GM19328 (cell line): ENCODE data around the gene CHCHD6.
A peak's percentile ranks its signal among the peaks of the same experiment; 100 is the strongest.

Experiments used
- ATAC-seq: cut with Tn5 transposase; IDR thresholded peaks from one replicate; pipeline ENCODE4 v1.9.1; 2021; ENCODE audit warnings: mild to moderate bottlenecking, moderate library complexity; ENCODE audit not compliant: unreplicated experiment

CHCHD6 gene

DNA sequence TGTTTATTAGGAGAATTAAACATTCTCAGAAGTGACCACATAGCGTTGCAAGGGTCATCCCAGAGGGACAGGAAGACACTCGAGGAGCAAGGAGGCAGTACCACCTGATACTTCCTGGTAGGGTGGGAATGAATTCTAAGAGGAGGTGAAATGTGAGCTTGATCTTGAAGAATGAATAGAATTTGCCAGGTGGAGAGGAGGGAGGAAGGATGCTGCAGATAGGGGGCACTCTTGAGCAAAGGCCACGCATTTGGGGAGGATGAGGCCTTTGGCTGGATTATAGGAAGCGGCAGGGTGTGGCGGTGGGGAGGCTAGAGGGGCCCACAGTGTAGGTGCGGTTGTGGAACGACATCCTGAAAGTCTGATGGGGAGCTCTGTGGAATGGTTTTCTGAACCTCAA lies 33.5 kb downstream of the CHCHD6 start:
- no peak for ATAC-seq

DNA sequence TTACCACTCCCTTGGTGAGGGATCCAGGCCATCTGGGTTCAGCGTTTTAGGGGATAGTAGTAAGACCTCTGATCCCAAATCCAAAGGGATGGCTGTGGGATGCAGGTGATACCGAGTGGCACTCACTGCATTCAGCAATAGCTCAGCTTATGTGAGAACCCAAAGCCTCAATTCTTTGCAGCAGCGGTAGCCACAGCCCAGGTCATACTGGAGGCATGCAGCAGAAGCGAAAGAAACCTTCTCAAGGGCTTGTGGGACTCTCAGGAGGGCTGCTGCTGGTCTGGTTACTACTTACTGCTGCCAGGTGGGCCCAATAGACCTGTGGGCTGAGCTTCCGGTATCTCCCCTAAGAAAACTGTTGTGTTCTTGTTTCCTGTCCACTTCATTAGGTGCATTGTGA lies 38.0 kb downstream of the CHCHD6 start:
- ATAC-seq: no peak

DNA sequence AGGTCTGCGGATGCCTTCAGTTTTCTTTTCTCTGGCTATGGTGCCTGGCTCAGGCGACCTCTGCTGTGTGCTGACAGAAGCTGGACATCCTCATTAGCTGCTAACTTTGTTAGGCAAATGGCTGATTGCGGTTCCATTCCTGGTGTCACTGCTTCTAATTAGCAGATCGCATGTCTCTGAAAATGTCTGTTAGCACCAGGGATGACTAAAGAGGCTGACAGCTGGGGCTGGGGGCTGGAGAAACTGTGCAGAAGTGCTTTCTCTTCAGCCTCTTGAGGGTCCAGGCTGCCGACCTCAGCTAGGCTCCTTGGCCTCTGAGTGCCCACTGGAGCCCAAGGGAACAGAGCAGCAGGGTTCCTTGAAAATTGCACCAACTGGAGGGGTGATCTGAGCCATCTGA lies 39.3 kb downstream of the CHCHD6 start:
- no peak for ATAC-seq

DNA sequence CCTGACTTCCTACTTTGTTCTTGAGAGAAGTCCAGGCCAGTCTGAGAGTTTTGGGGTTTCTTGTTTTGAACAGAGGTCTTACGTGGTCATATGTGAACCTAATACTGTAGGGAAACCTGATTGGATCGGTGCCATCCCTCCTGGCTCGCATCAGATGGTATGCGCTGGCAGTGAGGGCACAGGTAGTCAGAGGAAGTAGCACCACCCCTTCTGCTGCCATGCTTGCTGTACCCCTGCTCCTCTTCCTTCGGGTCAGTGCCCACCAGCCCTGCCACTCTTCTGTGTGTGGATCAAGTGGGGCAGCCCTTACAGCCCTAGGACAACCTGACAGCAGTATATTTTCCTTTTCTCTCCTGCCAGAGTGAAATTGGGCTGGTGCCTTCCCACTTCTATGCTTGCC lies 39.7 kb downstream of the CHCHD6 start:
- no peak for ATAC-seq

DNA sequence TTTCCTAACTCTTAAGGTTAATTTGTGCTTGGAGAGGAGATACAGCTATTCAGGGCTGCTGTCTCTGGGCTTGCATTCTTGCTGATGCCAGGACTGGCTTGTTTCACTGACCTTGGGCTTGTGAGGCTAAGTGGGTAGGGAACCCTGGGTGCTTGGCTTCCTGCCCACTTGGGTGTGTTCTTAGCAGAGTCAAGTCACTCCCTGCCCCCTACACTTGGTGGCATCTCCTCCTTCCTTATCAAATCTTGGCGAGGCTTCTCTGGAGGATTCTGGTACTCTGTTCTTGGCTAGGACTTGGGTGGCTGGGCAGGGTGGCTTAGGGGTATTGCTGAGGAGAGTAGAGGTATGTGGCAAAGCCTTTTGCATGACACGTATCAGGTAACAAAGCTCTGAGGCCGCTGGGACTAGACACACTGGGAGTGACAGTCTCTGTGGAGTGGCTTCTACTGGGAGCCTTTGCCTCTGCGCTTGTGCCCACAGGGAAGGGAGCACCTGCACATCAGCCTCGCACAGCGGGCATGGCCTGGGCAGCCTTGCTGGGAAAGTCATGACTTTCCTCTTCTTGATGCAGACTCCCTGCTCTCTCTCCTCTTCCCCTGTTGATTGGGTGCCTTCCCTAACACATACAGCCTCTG lies 41.8 kb downstream of the CHCHD6 start:
- no peak for ATAC-seq

DNA sequence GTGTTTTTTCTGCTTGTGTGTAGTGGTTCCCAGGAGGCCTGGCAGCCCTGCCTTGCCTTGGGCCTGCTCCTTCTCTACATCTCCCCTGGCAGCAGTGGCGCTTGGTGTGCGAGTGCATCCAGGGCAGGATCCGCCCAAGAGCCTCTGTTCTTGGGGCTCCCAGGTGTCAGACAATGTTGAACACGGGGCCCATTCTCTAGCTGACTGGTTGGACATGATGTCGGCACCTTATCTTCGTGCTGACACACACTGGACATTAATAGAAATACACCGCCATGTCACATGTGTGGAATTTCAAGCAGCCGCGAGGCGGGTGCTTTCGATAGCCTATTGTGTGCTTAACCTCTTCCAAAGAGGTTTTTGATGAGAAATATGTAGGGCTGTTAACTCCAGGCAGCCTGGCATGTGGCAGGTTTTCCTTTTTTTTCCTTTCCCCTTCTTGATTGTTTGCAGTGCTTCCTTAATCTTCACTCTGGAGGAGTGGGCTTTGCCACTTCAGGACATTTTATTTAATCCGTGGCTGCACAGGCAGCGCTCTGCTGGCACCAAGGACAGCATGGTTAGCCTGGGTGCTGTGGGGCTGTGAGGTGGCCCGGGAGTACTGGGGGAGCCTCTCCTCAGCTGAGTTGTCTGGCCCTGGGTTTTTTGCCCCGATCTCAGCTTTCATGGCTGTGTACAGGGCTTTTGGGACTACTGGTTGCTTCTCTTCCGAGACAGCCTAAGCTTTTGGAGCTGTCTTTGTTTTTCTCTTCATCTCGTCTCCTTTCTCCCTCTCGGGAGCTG lies 42.5 kb downstream of the CHCHD6 start:
- no peak for ATAC-seq

DNA sequence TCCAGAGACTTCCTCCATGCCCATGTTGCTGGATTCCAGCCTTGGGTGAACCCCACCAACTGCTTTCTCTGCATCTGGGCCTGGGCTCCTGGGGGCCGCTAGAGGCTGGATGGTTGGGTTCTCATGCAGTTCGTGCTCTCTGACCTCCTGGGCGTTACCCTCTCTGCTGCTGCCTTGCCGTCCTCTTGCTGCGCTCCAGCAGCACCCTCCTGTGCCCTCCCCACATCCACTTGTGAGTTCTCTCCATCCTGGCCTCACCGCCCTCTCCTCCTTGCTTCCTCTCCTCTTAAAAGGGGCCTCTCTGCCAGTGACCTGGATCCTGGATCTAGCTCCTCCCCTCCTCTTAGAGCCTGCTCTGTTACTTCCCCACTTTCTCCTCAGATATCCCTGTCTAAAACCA lies 43.7 kb downstream of the CHCHD6 start:
- no peak for ATAC-seq

DNA sequence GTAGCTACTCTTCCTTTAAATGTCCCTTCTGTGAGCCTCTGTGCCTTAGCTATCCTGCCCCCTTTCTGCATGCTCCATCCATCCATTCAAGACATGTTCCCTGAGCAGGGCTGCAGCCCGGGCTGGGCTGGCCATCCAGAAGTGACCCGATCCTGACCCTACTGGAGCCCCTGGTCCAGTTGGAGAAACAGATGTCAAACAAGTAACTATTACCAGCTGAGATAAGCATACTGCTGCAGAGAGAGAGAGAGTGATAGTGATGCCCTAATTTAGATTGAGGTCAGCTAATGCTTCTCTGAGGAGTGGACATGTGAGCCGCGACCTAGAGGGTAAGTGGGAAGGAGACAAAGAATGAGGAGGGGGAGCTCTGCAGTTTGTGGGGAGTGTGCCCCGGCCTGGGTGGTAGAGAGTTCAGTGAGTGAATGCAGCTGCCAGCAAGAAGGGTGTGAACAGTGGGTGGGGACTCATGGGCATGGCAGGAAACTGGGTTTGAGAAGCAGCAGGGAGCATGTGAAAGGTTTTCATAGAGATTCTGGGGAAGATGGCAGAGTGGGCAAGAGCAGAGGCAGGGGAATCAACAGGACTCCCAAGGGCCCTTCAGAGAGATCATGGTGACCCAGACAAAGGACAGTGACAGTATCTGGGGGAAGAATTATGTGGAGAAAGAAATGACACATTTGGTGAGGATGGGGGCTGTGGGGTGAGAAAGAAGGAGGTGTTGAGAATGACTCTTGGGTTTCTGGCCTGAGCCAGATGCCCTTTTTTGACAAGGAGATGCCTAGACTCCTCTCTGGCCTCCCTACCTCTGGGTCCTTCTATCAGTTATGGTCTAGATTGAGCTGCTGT lies 44.9 kb downstream of the CHCHD6 start:
- no peak for ATAC-seq

DNA sequence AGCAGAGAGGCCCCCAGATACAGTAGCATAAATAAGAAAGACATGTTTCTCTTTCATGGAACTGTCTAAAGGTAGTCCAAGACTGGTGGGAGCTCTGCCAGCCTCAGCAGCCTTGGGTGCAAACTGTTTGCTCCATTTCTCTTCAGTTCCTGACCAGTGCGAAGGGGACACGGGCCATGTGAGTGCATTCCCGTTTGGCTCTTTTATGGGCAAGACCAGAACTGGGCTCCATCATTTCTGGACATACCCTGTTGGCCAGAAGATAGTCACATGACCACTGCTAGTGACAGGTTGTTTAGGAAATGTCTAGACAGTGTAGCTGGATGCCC lies 45.5 kb downstream of the CHCHD6 start:
- ATAC-seq: no peak

DNA sequence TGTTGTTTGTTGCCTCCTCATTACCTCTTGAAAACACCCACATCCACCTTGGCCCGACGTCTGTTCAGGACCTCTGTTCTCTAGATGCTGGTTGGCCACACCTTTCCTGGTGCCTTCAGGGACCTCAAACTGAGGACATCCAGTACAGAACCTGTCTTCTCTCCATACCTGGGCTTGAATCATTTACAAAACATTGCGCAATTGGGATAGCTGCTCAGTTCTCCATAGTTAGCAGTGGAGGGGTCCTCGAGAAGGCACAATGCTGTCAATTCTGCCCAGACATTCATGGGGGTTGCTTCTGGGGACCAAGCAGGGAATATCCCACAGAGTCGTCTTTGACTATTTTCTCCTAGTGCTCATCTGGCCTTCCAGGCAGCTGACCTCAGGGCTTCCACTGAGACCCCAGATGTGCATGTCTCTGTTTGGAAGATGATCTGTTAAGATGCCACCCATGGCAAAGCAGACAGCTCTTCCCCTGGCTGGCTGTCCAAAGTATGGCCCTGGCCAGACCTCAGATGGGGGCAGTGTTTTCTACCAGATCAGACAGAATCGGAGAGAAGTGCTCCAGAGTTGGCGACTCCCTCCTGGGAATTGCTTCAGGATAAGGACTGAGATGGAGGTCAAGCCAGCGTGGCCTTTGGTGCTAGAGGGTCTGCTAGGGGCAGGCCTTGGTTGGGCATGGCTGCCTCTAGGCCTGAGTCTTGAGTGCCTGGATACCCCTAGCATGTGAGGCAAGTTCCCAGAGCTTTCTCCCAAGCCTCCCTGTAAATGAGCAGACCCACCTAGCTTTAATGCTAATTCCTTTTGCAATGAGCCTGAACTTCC lies 46.1 kb downstream of the CHCHD6 start:
- ATAC-seq: no peak

DNA sequence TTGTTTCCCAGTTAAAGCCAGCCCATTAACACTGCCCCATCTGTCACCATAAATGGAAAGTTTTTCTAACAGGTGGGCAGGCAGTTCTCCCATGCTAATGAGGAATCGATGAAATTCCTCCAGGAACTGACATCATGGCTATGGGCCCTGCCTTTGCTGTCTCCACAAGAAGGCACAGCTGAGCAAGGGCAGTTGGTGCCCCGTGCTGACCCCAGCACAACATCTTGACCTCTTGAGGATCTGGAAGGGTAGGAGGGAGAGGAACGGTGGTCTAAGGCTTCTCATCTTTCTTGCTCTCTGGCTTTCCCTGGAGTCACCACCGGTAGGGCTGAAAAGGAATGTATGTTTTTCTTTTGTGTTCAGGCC lies 46.7 kb downstream of the CHCHD6 start:
- ATAC-seq: no peak

DNA sequence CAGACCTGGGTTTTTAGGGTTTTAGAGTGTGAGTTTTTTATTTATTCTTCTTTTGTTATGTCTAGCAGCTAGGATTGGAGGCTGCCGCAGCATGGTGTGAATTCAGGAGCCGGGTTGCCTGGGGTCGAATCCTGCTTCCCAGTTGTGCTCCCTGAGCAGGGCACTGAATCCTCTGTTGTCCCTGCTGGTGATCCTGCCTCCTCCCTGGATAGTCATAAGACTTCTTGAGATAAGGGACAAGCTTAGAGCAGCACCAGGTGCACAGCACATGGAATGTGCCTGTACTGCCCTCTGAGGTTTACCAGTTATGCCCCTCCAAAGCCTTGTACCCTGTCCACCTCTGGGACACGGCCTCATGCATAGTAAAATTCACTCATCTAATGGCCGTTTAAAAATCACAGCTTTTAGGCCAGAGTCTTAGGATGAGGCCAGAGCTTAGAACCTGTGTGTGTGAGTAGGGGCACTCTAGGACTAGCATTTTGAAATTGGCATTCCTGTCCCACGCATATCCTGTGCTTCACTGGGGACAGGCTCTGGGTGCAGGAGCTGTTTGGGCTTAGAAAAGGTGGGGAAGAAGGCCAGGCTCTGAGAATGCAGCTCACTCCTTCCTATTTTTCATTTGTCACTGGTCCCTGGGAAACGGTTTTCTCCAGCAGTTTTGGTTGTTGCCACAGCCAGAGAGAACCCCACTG lies 47.7 kb downstream of the CHCHD6 start:
- no peak for ATAC-seq

DNA sequence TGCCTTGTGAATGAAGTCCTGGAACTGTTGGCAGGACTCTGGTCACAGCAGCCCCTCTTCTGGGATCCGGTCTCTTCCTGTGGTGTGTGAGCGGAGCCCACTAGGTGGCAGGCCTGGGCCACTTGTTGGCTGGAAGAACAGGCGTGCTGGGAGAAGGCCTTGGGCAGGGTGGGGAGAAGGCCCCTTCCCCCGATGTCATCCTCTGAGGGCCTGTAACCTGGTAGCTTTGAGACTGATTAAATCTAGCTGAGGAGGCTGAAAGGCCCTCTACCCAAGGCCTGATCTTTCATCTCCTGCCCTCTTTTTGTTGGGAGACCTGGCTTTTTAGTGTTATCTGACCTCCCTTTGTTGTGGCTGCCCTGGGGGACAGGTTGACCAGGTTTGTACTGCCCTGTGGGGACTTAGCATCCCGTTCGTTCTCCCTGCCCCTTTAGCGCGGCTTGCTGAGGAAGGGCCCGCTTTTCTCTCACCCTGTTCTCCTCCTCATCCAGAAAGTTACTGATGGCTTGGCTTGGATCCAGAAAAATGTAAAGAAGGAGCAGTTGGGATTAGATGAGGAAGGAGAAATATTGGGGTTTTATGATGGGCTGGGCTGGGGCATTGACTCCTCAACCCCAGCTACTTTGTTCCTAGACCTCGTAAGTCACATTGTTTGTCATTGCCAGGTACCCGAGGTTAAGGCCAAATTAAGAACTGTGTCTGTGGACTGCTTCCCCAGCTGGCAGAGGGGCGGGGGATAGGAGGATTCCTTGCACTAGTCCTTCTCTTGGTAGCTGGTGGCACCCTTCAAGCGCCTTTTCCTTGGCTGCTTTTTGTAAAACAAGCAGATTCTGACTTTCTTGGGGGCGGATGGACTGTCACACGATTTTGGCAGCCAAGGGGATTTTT lies 48.5 kb downstream of the CHCHD6 start:
- peak; percentile 57 for ATAC-seq

DNA sequence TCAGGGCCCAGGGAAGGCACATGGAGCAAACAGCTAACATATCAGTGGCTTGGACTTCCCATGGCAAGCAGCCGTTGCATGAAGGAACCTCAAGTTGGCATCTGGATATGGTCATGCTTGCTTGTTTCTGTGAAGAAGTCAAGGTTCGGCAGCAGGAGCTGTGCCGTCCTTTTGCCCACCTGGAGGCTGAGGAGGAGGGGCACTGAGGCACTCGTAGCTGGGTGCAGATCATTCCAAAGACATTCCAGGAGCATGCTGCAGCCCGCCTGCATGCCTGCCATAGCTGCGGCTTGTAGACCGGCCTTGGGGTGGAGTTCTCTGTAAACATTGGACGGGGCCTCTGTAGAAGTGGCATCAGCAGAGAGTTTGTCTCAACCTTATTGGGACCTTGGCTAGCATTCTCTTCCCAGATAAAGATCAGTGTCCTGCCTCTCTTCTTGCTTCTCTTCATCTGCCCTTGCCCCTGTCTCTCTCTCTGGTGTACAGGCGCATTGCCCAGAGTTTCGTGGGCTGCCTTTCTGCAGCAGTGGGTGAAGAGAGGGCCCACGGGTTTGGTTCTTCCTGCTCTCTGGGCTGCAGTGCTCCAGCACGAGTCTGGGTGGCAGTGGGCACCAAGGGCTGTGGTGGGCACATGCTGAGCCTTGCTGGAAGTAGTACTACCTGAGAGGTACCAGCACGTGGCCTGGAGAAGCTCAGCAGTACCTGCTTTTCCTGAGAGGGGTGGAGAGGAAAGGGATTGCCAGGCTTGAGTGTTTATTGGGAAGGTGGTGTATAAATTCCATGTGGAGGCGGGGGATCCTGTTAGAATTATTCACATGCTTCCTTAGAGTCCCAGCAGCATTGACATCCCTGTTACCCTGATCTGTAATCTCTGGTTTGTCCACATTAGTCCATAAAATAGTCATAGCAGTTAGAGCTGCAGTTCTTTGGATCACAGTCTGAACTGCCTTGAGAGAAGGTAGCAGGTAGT lies 49.4 kb downstream of the CHCHD6 start:
- no peak for ATAC-seq

DNA sequence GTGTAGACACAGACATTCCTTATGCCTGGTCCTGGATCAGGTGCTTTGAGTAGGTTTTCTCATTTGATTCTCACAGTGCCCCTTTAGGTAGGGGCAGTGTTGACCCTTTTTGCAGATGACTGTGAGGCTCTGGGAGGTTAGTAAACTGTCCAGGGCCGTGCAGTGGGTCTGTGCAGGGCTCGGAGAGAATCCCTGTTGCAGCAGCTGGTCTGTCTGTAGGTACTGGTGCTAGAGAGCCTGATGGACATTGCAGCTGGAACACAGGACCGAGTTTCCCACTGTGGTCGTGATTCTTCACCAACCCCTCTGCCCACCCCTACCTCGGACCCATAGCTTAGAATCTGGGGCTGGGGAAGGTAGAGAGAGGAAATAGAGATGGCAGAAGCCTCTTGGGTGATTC lies 51.8 kb downstream of the CHCHD6 start:
- no peak for ATAC-seq

DNA sequence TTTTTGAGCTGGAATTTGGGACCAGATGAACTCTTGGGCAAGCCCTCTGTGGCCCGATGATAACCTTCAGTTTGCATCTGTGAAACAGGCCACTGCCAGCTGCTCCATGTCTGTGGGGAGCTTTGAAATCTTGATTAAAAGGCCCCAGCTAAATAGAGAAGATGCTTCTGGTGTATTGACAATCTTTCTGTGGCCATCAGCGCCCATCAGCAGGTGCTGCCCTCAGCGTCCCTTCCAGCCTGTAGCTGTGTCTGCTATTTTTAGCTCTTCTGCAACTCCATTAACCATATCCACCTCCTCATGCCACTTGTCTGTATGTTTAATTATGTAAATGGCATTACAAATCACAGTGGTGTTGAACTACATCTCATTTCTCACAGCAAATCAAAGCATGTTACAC lies 54.0 kb downstream of the CHCHD6 start:
- ATAC-seq: no peak

DNA sequence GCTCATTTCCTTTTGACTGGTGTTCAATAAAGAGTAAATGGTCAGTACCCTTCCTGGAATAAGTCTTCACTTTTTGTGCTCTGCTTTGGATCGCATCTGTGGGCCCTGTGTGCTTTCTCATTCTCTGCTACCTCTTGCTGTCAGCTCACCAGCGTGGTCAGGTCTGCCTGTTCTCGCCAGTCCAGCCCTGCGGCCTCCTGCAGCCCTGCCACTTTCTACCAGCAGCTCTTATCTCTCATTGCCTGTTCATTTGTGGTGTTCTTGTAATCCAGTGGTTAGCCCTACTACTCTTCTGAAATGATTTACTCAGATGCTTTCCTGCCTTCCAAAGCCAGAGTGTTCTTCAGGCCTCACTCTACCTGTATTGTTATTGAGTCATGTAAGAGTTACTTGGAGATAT lies 54.8 kb downstream of the CHCHD6 start:
- no peak for ATAC-seq

DNA sequence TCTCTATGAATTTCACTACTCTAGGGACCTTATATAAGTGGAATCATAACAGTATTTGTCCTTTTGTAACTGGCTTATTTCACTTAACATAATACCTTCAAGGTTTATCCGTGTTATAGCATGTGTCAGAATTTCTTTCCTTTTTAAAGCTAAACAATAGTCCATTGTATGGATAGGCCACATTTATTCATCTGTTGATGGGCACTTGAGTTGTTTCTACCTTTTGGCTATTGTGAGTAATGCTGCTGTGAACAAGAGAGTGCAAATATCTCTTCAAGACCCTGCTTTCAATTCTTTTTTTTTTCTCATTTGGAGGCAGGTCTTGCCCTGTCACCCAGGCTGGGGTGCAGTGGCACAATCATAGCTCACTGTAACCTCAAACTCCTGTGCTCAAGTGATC lies 56.5 kb downstream of the CHCHD6 start:
- ATAC-seq: no peak
